ENCODE results near the gene LKAAEAR1.

GRCh38 chr20:64037199-64037497, 47.0 kb downstream of the LKAAEAR1 start:
- TF ChIP-seq CTCF (IDR thresholded peaks at IDR 0.05): no peak
- no peak for TF ChIP-seq POLR2AphosphoS5 (IDR thresholded peaks at IDR 0.05)
- TF ChIP-seq EP300 (IDR thresholded peaks at IDR 0.05): no peak
